Stimulated activated CD4-positive, alpha-beta T cell treated with anti-CD3 and anti-CD28 coated beads, Interleukin-12 subunit alpha, Interleukin-12 subunit beta, amount 100 ng/mL, for 4 hours (primary cell): Measurements from ENCODE around the gene DLL4.

Source experiments
- DNase-seq: peaks from one replicate; pipeline ENCODE4 v3.0.0-alpha.2; 2020

DLL4 gene

GRCh38 chr15:40906991-40907802 is 21.9 kb upstream of the DLL4 start:
- DNase-seq: peak; percentile 45

GRCh38 chr15:40908095-40908494 is 21.0 kb upstream of the DLL4 start:
- DNase-seq: no peak

- DNase-seq: no peak
Observed at GRCh38 chr15:40909662-40910630, 19.2 kb upstream of the DLL4 start.

- DNase-seq: no peak
Observed at GRCh38 chr15:40911141-40911540, 18.0 kb upstream of the DLL4 start.

- no peak for DNase-seq
Observed at GRCh38 chr15:40911693-40912092, 17.4 kb upstream of the DLL4 start.

GRCh38 chr15:40912478-40912877 is 16.7 kb upstream of the DLL4 start:
- no peak for DNase-seq

GRCh38 chr15:40914013-40914412 is 15.1 kb upstream of the DLL4 start:
- DNase-seq: no peak

GRCh38 chr15:40914486-40914885 is 14.7 kb upstream of the DLL4 start:
- DNase-seq: no peak

GRCh38 chr15:40915116-40915661 is 14.0 kb upstream of the DLL4 start:
- DNase-seq: no peak

GRCh38 chr15:40915679-40916078 is 13.5 kb upstream of the DLL4 start:
- no peak for DNase-seq

GRCh38 chr15:40917585-40917984 is 11.6 kb upstream of the DLL4 start:
- no peak for DNase-seq

- no peak for DNase-seq
Observed at GRCh38 chr15:40918146-40918798, 10.9 kb upstream of the DLL4 start.

GRCh38 chr15:40918799-40919392 is 10.2 kb upstream of the DLL4 start:
- no peak for DNase-seq

GRCh38 chr15:40921949-40922607 is 7.1 kb upstream of the DLL4 start:
- no peak for DNase-seq

- DNase-seq: no peak
Observed at GRCh38 chr15:40922608-40923005, 6.5 kb upstream of the DLL4 start.

- no peak for DNase-seq
Observed at GRCh38 chr15:40923551-40923950, 5.6 kb upstream of the DLL4 start.

GRCh38 chr15:40925495-40925862 is 3.7 kb upstream of the DLL4 start:
- no peak for DNase-seq

- DNase-seq: peak; percentile 11
Observed at GRCh38 chr15:40925863-40926658, 3.1 kb upstream of the DLL4 start.

- DNase-seq: no peak
Observed at GRCh38 chr15:40926659-40927494, 2.3 kb upstream of the DLL4 start.

GRCh38 chr15:40927495-40927872 is 1.7 kb upstream of the DLL4 start:
- DNase-seq: no peak
